Subcutaneous adipose tissue (tissue), 4 donors: ENCODE data around the gene ANXA4. TPM values are rescaled to one million over a fixed set of nuclear protein-coding genes. Genes with fewer than 3 reads are reported as not detected.

ENCODE experiments used
- CTCF ChIP-seq: fragments of 450-650 bp; IDR thresholded peaks from one replicate; pipeline ENCODE4 v1.5.1; 2016; ENCODE audit warnings: low read depth, mild to moderate bottlenecking, control low read depth, antibody characterized with exemption, moderate library complexity
- total RNA-seq, 4 donors: library from RNA; depleted of rRNA; stranded (reverse); fragments of >200 nt; gene quantifications; one replicate each; pipeline ENCODE4 v1.1.0, GENCODE V29; 2016

The ANXA4 gene
- total RNA-seq, 4 donors from 2014 or later, result 47.5 to 102 (median 71.0) TPM

GRCh38 chr2:69723791-69724190 is 18.1 kb upstream of the ANXA4 start:
- TF ChIP-seq CTCF, result no peak

GRCh38 chr2:69724540-69725159 is 17.3 kb upstream of the ANXA4 start:
- TF ChIP-seq CTCF, result no peak

- TF ChIP-seq CTCF, result no peak
Measured at GRCh38 chr2:69725706-69726360, 16.1 kb upstream of the ANXA4 start.

- TF ChIP-seq CTCF, result no peak
Measured at GRCh38 chr2:69729266-69729665, 12.7 kb upstream of the ANXA4 start.

- no peak for TF ChIP-seq CTCF
Measured at GRCh38 chr2:69729781-69730180, 12.2 kb upstream of the ANXA4 start.

- no peak for TF ChIP-seq CTCF
Measured at GRCh38 chr2:69731147-69731970, 10.6 kb upstream of the ANXA4 start.
